ENCODE data around the gene IRS2.
"Not testable (repeated sequence)": the region's sequence is repeated elsewhere in the genome, so short reads cannot be mapped to it uniquely, and the experiment has no call there.

The IRS2 gene

GRCh38 chr13:109741966-109742365 lies 44.4 kb downstream of the IRS2 start:
- Histone ChIP-seq H3K27ac (ENCODE audit: low read length) (no peak overlapping the region), H3K9ac (ENCODE audit: low read length in 2 of 2) (no peak overlapping the region), H3K36me3 (ENCODE audit: control insufficient read depth in 2 of 2, insufficient read depth in 2 of 2, low read length in 2 of 2) (no peaks in the 10 kb centered on the region), H3K4me3 (ENCODE audit: low read length in 2 of 2) (no peak overlapping the region), H3K4me1 (ENCODE audit: control insufficient read depth, insufficient read depth, low read length) (peaks cover 14% of the 10 kb centered on the region), H3K27me3 (ENCODE audit: control insufficient read depth in 1 of 2, insufficient read depth in 2 of 2, low read length in 2 of 2) (no peaks in the 10 kb centered on the region), H3K9me3 (ENCODE audit: control insufficient read depth in 2 of 2, low read length in 2 of 2) (no peaks in the 10 kb centered on the region)

GRCh38 chr13:109740721-109741120 lies 45.7 kb downstream of the IRS2 start:
- Histone ChIP-seq H3K27ac (ENCODE audit: low read length) (no peak overlapping the region), H3K27me3 (ENCODE audit: control insufficient read depth in 1 of 2, insufficient read depth in 2 of 2, low read length in 2 of 2) (no peaks in the 10 kb centered on the region), H3K36me3 (ENCODE audit: control insufficient read depth in 2 of 2, insufficient read depth in 2 of 2, low read length in 2 of 2) (no peaks in the 10 kb centered on the region), H3K9ac (ENCODE audit: low read length in 2 of 2) (no peak overlapping the region), H3K4me3 (ENCODE audit: low read length in 2 of 2) (no peak overlapping the region), H3K9me3 (ENCODE audit: control insufficient read depth in 2 of 2, low read length in 2 of 2) (no peaks in the 10 kb centered on the region), H3K4me1 (ENCODE audit: control insufficient read depth, insufficient read depth, low read length) (peaks cover 14% of the 10 kb centered on the region)

- H3K4me1 ChIP-seq (ENCODE audit: control insufficient read depth, insufficient read depth, low read length), result peaks cover 14% of the 10 kb centered on the region
- H3K36me3 ChIP-seq (ENCODE audit: control insufficient read depth in 2 of 2, insufficient read depth in 2 of 2, low read length in 2 of 2), result no peaks in the 10 kb centered on the region
- H3K9me3 ChIP-seq (ENCODE audit: control insufficient read depth in 2 of 2, low read length in 2 of 2), result no peaks in the 10 kb centered on the region
- no peaks in the 10 kb centered on the region for H3K27me3 ChIP-seq (ENCODE audit: control insufficient read depth in 1 of 2, insufficient read depth in 2 of 2, low read length in 2 of 2)
- H3K4me3 ChIP-seq (ENCODE audit: low read length in 2 of 2), result no peak overlapping the region
- no peak overlapping the region for H3K27ac ChIP-seq (ENCODE audit: low read length)
- no peak overlapping the region for H3K9ac ChIP-seq (ENCODE audit: low read length in 2 of 2)
Observed at GRCh38 chr13:109740121-109740520, 46.3 kb downstream of the IRS2 start.

- H3K9ac ChIP-seq (ENCODE audit: low read length in 2 of 2), result no peak overlapping the region
- H3K4me1 ChIP-seq (ENCODE audit: control insufficient read depth, insufficient read depth, low read length), result no peaks in the 10 kb centered on the region
- no peak overlapping the region for H3K27ac ChIP-seq (ENCODE audit: low read length)
- H3K4me3 ChIP-seq (ENCODE audit: low read length in 2 of 2), result no peak overlapping the region
- H3K27me3 ChIP-seq (ENCODE audit: control insufficient read depth in 1 of 2, insufficient read depth in 2 of 2, low read length in 2 of 2), result no peaks in the 10 kb centered on the region
- no peaks in the 10 kb centered on the region for H3K36me3 ChIP-seq (ENCODE audit: control insufficient read depth in 2 of 2, insufficient read depth in 2 of 2, low read length in 2 of 2)
- no peaks in the 10 kb centered on the region for H3K9me3 ChIP-seq (ENCODE audit: control insufficient read depth in 2 of 2, low read length in 2 of 2)
Observed at GRCh38 chr13:109738298-109738746, 48.1 kb downstream of the IRS2 start.

GRCh38 chr13:109737606-109738005 lies 48.8 kb downstream of the IRS2 start:
- H3K27ac ChIP-seq (ENCODE audit: low read length), result no peak overlapping the region
- no peak overlapping the region for H3K4me3 ChIP-seq (ENCODE audit: low read length in 2 of 2)
- no peaks in the 10 kb centered on the region for H3K27me3 ChIP-seq (ENCODE audit: control insufficient read depth in 1 of 2, insufficient read depth in 2 of 2, low read length in 2 of 2)
- H3K9me3 ChIP-seq (ENCODE audit: control insufficient read depth in 2 of 2, low read length in 2 of 2), result no peaks in the 10 kb centered on the region
- H3K9ac ChIP-seq (ENCODE audit: low read length in 2 of 2), result no peak overlapping the region
- H3K36me3 ChIP-seq (ENCODE audit: control insufficient read depth in 2 of 2, insufficient read depth in 2 of 2, low read length in 2 of 2), result no peaks in the 10 kb centered on the region
- H3K4me1 ChIP-seq (ENCODE audit: control insufficient read depth, insufficient read depth, low read length), result no peaks in the 10 kb centered on the region

GRCh38 chr13:109737046-109737573 lies 49.3 kb downstream of the IRS2 start:
- no peak overlapping the region for H3K4me3 ChIP-seq (ENCODE audit: low read length in 2 of 2)
- H3K9me3 ChIP-seq (ENCODE audit: control insufficient read depth in 2 of 2, low read length in 2 of 2), result no peaks in the 10 kb centered on the region
- H3K9ac ChIP-seq (ENCODE audit: low read length in 2 of 2), result no peak overlapping the region
- H3K27ac ChIP-seq (ENCODE audit: low read length), result no peak overlapping the region
- no peaks in the 10 kb centered on the region for H3K36me3 ChIP-seq (ENCODE audit: control insufficient read depth in 2 of 2, insufficient read depth in 2 of 2, low read length in 2 of 2)
- H3K27me3 ChIP-seq (ENCODE audit: control insufficient read depth in 1 of 2, insufficient read depth in 2 of 2, low read length in 2 of 2), result no peaks in the 10 kb centered on the region
- no peaks in the 10 kb centered on the region for H3K4me1 ChIP-seq (ENCODE audit: control insufficient read depth, insufficient read depth, low read length)

GRCh38 chr13:109735436-109735966 lies 50.9 kb downstream of the IRS2 start:
- no peaks in the 10 kb centered on the region for H3K36me3 ChIP-seq (ENCODE audit: control insufficient read depth in 2 of 2, insufficient read depth in 2 of 2, low read length in 2 of 2)
- no peak overlapping the region for H3K9ac ChIP-seq (ENCODE audit: low read length in 2 of 2)
- H3K9me3 ChIP-seq (ENCODE audit: control insufficient read depth in 2 of 2, low read length in 2 of 2), result no peaks in the 10 kb centered on the region
- no peaks in the 10 kb centered on the region for H3K4me1 ChIP-seq (ENCODE audit: control insufficient read depth, insufficient read depth, low read length)
- no peaks in the 10 kb centered on the region for H3K27me3 ChIP-seq (ENCODE audit: control insufficient read depth in 1 of 2, insufficient read depth in 2 of 2, low read length in 2 of 2)
- H3K27ac ChIP-seq (ENCODE audit: low read length), result no peak overlapping the region
- H3K4me3 ChIP-seq (ENCODE audit: low read length in 2 of 2), result no peak overlapping the region

GRCh38 chr13:109734002-109734785 lies 52.2 kb downstream of the IRS2 start:
- no peaks in the 10 kb centered on the region for H3K4me1 ChIP-seq (ENCODE audit: control insufficient read depth, insufficient read depth, low read length)
- H3K27ac ChIP-seq (ENCODE audit: low read length), result no peak overlapping the region
- no peak overlapping the region for H3K9ac ChIP-seq (ENCODE audit: low read length in 2 of 2)
- no peaks in the 10 kb centered on the region for H3K9me3 ChIP-seq (ENCODE audit: control insufficient read depth in 2 of 2, low read length in 2 of 2)
- no peaks in the 10 kb centered on the region for H3K36me3 ChIP-seq (ENCODE audit: control insufficient read depth in 2 of 2, insufficient read depth in 2 of 2, low read length in 2 of 2)
- no peaks in the 10 kb centered on the region for H3K27me3 ChIP-seq (ENCODE audit: control insufficient read depth in 1 of 2, insufficient read depth in 2 of 2, low read length in 2 of 2)
- no peak overlapping the region for H3K4me3 ChIP-seq (ENCODE audit: low read length in 2 of 2)

- Histone ChIP-seq H3K9ac (ENCODE audit: low read length in 2 of 2) (no peak overlapping the region), H3K4me3 (ENCODE audit: low read length in 2 of 2) (no peak overlapping the region), H3K27me3 (ENCODE audit: control insufficient read depth in 1 of 2, insufficient read depth in 2 of 2, low read length in 2 of 2) (no peaks in the 10 kb centered on the region), H3K36me3 (ENCODE audit: control insufficient read depth in 2 of 2, insufficient read depth in 2 of 2, low read length in 2 of 2) (no peaks in the 10 kb centered on the region), H3K27ac (ENCODE audit: low read length) (no peak overlapping the region), H3K4me1 (ENCODE audit: control insufficient read depth, insufficient read depth, low read length) (peaks cover 2% of the 10 kb centered on the region), H3K9me3 (ENCODE audit: control insufficient read depth in 2 of 2, low read length in 2 of 2) (no peaks in the 10 kb centered on the region)
Observed at GRCh38 chr13:109733550-109733949, 52.8 kb downstream of the IRS2 start.

GRCh38 chr13:109732470-109733170 lies 53.8 kb downstream of the IRS2 start:
- H3K9me3 ChIP-seq (ENCODE audit: control insufficient read depth in 2 of 2, low read length in 2 of 2); H3K4me1 ChIP-seq (ENCODE audit: control insufficient read depth, insufficient read depth, low read length); H3K27me3 ChIP-seq (ENCODE audit: control insufficient read depth in 1 of 2, insufficient read depth in 2 of 2, low read length in 2 of 2); H3K36me3 ChIP-seq (ENCODE audit: control insufficient read depth in 2 of 2, insufficient read depth in 2 of 2, low read length in 2 of 2); H3K9ac ChIP-seq (ENCODE audit: low read length in 2 of 2); H3K4me3 ChIP-seq (ENCODE audit: low read length in 2 of 2); H3K27ac ChIP-seq (ENCODE audit: low read length): not testable (repeated sequence)

All from stomach smooth muscle (tissue), 2 donors.